Erythroblast (primary cell): ENCODE data around the gene RNF169.

Experiments used
- GATA1 ChIP-seq: IDR thresholded peaks from 2 replicates; pipeline ENCODE4 v1.6.1; 2011; ENCODE audit warnings: low read depth, mild to moderate bottlenecking, control low read depth, low read length, moderate library complexity
- POLR2A ChIP-seq: IDR thresholded peaks from 2 replicates; pipeline ENCODE4 v1.6.1; 2011; ENCODE audit warnings: mild to moderate bottlenecking, low read length

- TF ChIP-seq POLR2A (no peak), GATA1 (no peak)
Observed at GRCh38 chr11:74842967-74843366, 94.3 kb downstream of the RNF169 start.
